Smooth muscle cell (in vitro differentiated cells): ENCODE measurements around the gene GASK1A. TPM values are rescaled to one million over a fixed set of nuclear protein-coding genes. Genes with fewer than 3 reads are reported as not detected.

ENCODE experiments used
- DNase-seq: peaks from one replicate; lab custom pipeline; 2025; ENCODE audit not compliant: unreplicated experiment; lab: John Stamatoyannopoulos, UW
- H2AFZ ChIP-seq: fragments of 200-600 bp; sonication (generic); 2 replicates; pipeline ENCODE4 v1.6.0; 2016; ENCODE audit warnings: antibody characterized with exemption, low read depth, mild to moderate bottlenecking
- H3F3A ChIP-seq: fragments of 200-600 bp; sonication (generic); 2 replicates; pipeline ENCODE4 v1.6.0; 2017; ENCODE audit warnings: antibody characterized with exemption, low read depth
- H3K27ac ChIP-seq: fragments of 200-600 bp; sonication (generic); 2 replicates; pipeline ENCODE4 v1.5.1; 2016; ENCODE audit warnings: low read depth, mild to moderate bottlenecking
- H3K27me3 ChIP-seq: fragments of 200-600 bp; sonication (generic); 2 replicates; pipeline ENCODE4 v1.6.1; 2016; ENCODE audit warnings: low read depth, mild to moderate bottlenecking
- H3K36me3 ChIP-seq: fragments of 200-600 bp; sonication (generic); 2 replicates; pipeline ENCODE4 v1.5.1; 2016; ENCODE audit warnings: low read depth
- H3K4me1 ChIP-seq: fragments of 200-600 bp; sonication (generic); 2 replicates; pipeline ENCODE4 v1.5.1; 2016; ENCODE audit warnings: low read depth
- H3K4me2 ChIP-seq: fragments of 200-600 bp; sonication (generic); 2 replicates; pipeline ENCODE4 v1.6.0; 2016; ENCODE audit warnings: mild to moderate bottlenecking
- H3K4me3 ChIP-seq: fragments of 200-600 bp; sonication (generic); 2 replicates; pipeline ENCODE4 v1.5.1; 2016; ENCODE audit warnings: mild to moderate bottlenecking
- H3K79me2 ChIP-seq: fragments of 200-600 bp; sonication (generic); 2 replicates; pipeline ENCODE4 v1.6.0; 2016; ENCODE audit warnings: low read depth, mild to moderate bottlenecking
- H3K9ac ChIP-seq: fragments of 200-600 bp; sonication (generic); 2 replicates; pipeline ENCODE4 v1.6.0; 2016; ENCODE audit warnings: low read depth
- H3K9me3 ChIP-seq: fragments of 200-600 bp; sonication (generic); replicated peaks from 2 replicates; pipeline ENCODE4 v1.5.1; 2016; ENCODE audit warnings: low read depth
- H4K20me1 ChIP-seq: fragments of 200-600 bp; sonication (generic); 2 replicates; pipeline ENCODE4 v1.6.0; 2016; ENCODE audit warnings: low read depth
- WGBS: methylation state at CpG from one replicate; pipeline ENCODE4 v1.1.7; 2016; ENCODE audit warnings: low lambda C conversion rate; 5-methylcytosine and 5-hydroxymethylcytosine counted together
- polyA plus RNA-seq: library from polyadenylated mRNA; unstranded; fragments of >200 nt; fragmentation: Nextera tagmentation; extraction: Ambion mirVana; gene quantifications from 2 replicates; pipeline ENCODE4 v1.2.1, GENCODE V29; 2016
- total RNA-seq: library from RNA; depleted of rRNA; stranded (reverse); fragments of >200 nt; gene quantifications from 2 replicates; pipeline ENCODE4 v1.2.3, GENCODE V29; 2014
- TF ChIP-seq, protein P1 (sequence below): fragments of 200-600 bp; sonication (generic); IDR thresholded peaks from 2 replicates; pipeline ENCODE4 v1.5.1; 2017; ENCODE audit warnings: borderline replicate concordance, mild to moderate bottlenecking, antibody characterized with exemption; ENCODE audit not compliant: insufficient read depth, poor library complexity, severe bottlenecking

Gene GASK1A
- total and polyA plus RNA-seq, 2 experiments from 2014 or later = 0.76 TPM; not detected in 1

GRCh38 chr3:42961633-42962032, 17.5 kb upstream of the GASK1A start:
- Histone ChIP-seq H3K4me2 (no peak overlapping the region), H3K4me1 (no peaks in the 10 kb centered on the region), H3K27ac (no peak overlapping the region), H3K9ac (no peak overlapping the region), H2AFZ (no peak overlapping the region), H3K79me2 (no peaks in the 10 kb centered on the region), H3K36me3 (no peaks in the 10 kb centered on the region), H3K9me3 (no peaks in the 10 kb centered on the region), H3K4me3 (no peak overlapping the region), H4K20me1 (no peaks in the 10 kb centered on the region), H3K27me3 (peaks cover 18% of the 10 kb centered on the region), H3F3A (no peaks in the 10 kb centered on the region)
- DNase-seq = no peak
- TF ChIP-seq, protein P1, sequence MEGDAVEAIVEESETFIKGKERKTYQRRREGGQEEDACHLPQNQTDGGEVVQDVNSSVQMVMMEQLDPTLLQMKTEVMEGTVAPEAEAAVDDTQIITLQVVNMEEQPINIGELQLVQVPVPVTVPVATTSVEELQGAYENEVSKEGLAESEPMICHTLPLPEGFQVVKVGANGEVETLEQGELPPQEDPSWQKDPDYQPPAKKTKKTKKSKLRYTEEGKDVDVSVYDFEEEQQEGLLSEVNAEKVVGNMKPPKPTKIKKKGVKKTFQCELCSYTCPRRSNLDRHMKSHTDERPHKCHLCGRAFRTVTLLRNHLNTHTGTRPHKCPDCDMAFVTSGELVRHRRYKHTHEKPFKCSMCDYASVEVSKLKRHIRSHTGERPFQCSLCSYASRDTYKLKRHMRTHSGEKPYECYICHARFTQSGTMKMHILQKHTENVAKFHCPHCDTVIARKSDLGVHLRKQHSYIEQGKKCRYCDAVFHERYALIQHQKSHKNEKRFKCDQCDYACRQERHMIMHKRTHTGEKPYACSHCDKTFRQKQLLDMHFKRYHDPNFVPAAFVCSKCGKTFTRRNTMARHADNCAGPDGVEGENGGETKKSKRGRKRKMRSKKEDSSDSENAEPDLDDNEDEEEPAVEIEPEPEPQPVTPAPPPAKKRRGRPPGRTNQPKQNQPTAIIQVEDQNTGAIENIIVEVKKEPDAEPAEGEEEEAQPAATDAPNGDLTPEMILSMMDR = peak; percentile 63
- WGBS = 4% methylated on average over 4 of the region's 4 CpGs

GRCh38 chr3:42963269-42963668, 15.8 kb upstream of the GASK1A start:
- H3K4me3 ChIP-seq = no peak overlapping the region
- H4K20me1 ChIP-seq = no peaks in the 10 kb centered on the region
- H3K9ac ChIP-seq = no peak overlapping the region
- H3K4me1 ChIP-seq = no peaks in the 10 kb centered on the region
- H3K36me3 ChIP-seq = no peaks in the 10 kb centered on the region
- no peak for DNase-seq
- H2AFZ ChIP-seq = no peak overlapping the region
- H3F3A ChIP-seq = no peaks in the 10 kb centered on the region
- no peak overlapping the region for H3K27ac ChIP-seq
- 57% methylated on average over 2 of the region's 2 CpGs for WGBS
- peaks cover 18% of the 10 kb centered on the region for H3K27me3 ChIP-seq
- H3K79me2 ChIP-seq = no peaks in the 10 kb centered on the region
- H3K4me2 ChIP-seq = no peak overlapping the region
- no peaks in the 10 kb centered on the region for H3K9me3 ChIP-seq
- TF ChIP-seq, protein P1 = no peak

DNA sequence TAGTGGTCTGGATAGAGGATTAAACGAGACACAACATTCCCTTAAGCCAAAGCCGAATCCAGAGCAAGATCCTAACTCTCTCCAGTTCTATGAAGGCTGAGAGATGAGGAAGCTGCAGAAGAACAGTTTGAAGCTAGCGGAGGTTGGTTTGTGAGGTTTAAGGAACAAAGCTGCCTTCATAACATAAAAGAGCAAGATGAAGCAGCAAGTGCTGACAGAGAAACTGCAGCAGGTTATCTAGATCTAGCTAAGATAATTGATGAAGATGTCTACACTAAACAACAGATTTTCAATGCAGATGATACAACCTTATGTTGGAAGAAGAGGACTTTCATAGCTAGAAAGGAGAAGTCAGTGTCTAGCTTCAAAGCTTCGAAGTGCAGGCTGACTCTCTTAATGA, 14.8 kb upstream of the GASK1A start:
- Histone ChIP-seq H3K9me3 (no peaks in the 10 kb centered on the region), H3K27ac (no peak overlapping the region), H3K79me2 (no peaks in the 10 kb centered on the region), H3K27me3 (peaks cover 18% of the 10 kb centered on the region), H3K36me3 (no peaks in the 10 kb centered on the region), H3K4me2 (no peak overlapping the region), H3K9ac (no peak overlapping the region), H2AFZ (no peak overlapping the region), H4K20me1 (no peaks in the 10 kb centered on the region), H3K4me3 (no peak overlapping the region), H3F3A (no peaks in the 10 kb centered on the region), H3K4me1 (no peaks in the 10 kb centered on the region)
- WGBS = 88% methylated on average over 4 of the region's 4 CpGs
- TF ChIP-seq, protein P1 = no peak
- DNase-seq = no peak

- no peaks in the 10 kb centered on the region for H3K79me2 ChIP-seq
- no peaks in the 10 kb centered on the region for H3K9me3 ChIP-seq
- TF ChIP-seq, protein P1 = no peak
- no peak overlapping the region for H3K27ac ChIP-seq
- H3K4me3 ChIP-seq = no peak overlapping the region
- H4K20me1 ChIP-seq = no peaks in the 10 kb centered on the region
- no peak for DNase-seq
- no peaks in the 10 kb centered on the region for H3K4me1 ChIP-seq
- H3F3A ChIP-seq = no peaks in the 10 kb centered on the region
- H3K36me3 ChIP-seq = no peaks in the 10 kb centered on the region
- H3K27me3 ChIP-seq = peaks cover 4% of the 10 kb centered on the region
- no peak overlapping the region for H3K9ac ChIP-seq
- no peak overlapping the region for H3K4me2 ChIP-seq
- H2AFZ ChIP-seq = no peak overlapping the region
Measured at GRCh38 chr3:42970557-42970956, 8.6 kb upstream of the GASK1A start.
